HEK293 (cell line): ENCODE results near the gene HSD3B2.

Experiments
- CTCF ChIA-PET: fragments of 350-600 bp; formaldehyde crosslinking; extraction: SDS; loops from one replicate; lab custom pipeline; 2021; ENCODE audit warnings: antibody characterized with exemption; lab: Yijun Ruan, JAX
- POLR2A ChIA-PET: fragments of 300-600 bp; formaldehyde crosslinking; extraction: SDS; loops from one replicate; lab custom pipeline; 2020; ENCODE audit warnings: antibody characterized with exemption, inconsistent platforms; lab: Yijun Ruan, JAX
- H3K27ac ChIP-seq: fragments of 200-500 bp; sonication (Bioruptor generic); 2 replicates; pipeline ENCODE4 v1.5.1; 2014; ENCODE audit warnings: low read depth, low read length, control low read depth, inconsistent platforms; ENCODE audit errors: extremely low read depth
- H3K36me3 ChIP-seq, 2 experiments: fragments of 200-500 bp in 1 of 2; sonication (Bioruptor generic) in 1 of 2; 1 replicate in 1 of 2; 2 replicates in 1 of 2; pipeline ENCODE4 v1.5.1; 2014 to 2017; ENCODE audit warnings: inconsistent platforms in 2 of 2, low read length in 2 of 2; ENCODE audit not compliant: control insufficient read depth in 2 of 2, insufficient read depth in 1 of 2
- H3K4me1 ChIP-seq: fragments of 200-500 bp; sonication (Bioruptor generic); 2 replicates; pipeline ENCODE4 v1.5.1; 2014; ENCODE audit warnings: mild to moderate bottlenecking, low read length, inconsistent platforms; ENCODE audit not compliant: control insufficient read depth, insufficient read depth
- H3K4me3 ChIP-seq: 2 replicates; pipeline ENCODE4 v1.5.1; 2011; ENCODE audit warnings: low read depth, mild to moderate bottlenecking, control low read depth, low read length, moderate library complexity
- H3K9me3 ChIP-seq: fragments of 200-500 bp; sonication (Bioruptor generic); 2 replicates; pipeline ENCODE4 v1.5.1; 2014; ENCODE audit warnings: low read depth, low read length, inconsistent platforms; ENCODE audit not compliant: control insufficient read depth, insufficient read depth
- HOXD13 ChIP-seq: sonication (generic); formaldehyde crosslinking; IDR thresholded peaks from 2 replicates; pipeline ENCODE4 v1.8.0; 2022; ENCODE audit warnings: missing genetic modification reagents, borderline replicate concordance
- KLF1 ChIP-seq: fragments of 450-650 bp; formaldehyde crosslinking; IDR thresholded peaks from 2 replicates; pipeline ENCODE4 v1.5.1; 2016; ENCODE audit warnings: missing biosample characterization, missing genetic modification characterization
- KLF10 ChIP-seq: fragments of 450-650 bp; IDR thresholded peaks from 2 replicates; pipeline ENCODE4 v1.5.1; 2018; ENCODE audit warnings: missing biosample characterization, mild to moderate bottlenecking, missing genetic modification characterization
- OVOL3 ChIP-seq: fragments of 450-650 bp; formaldehyde crosslinking; IDR thresholded peaks from 2 replicates; pipeline ENCODE4 v1.5.1; 2016; ENCODE audit warnings: missing biosample characterization, missing genetic modification characterization
- PRDM4 ChIP-seq: fragments of 450-650 bp; formaldehyde crosslinking; IDR thresholded peaks from 2 replicates; pipeline ENCODE4 v1.5.1; 2017; ENCODE audit warnings: missing biosample characterization, missing genetic modification characterization
- RBAK ChIP-seq: fragments of 450-650 bp; formaldehyde crosslinking; IDR thresholded peaks from 2 replicates; pipeline ENCODE4 v1.5.1; 2016; ENCODE audit warnings: missing biosample characterization, missing genetic modification characterization
- YY2 ChIP-seq: fragments of 450-650 bp; formaldehyde crosslinking; IDR thresholded peaks from 2 replicates; pipeline ENCODE4 v1.5.1; 2016; ENCODE audit warnings: missing biosample characterization, missing genetic modification characterization
- ZBTB26 ChIP-seq: fragments of 450-650 bp; formaldehyde crosslinking; optimal IDR thresholded peaks from 2 replicates; pipeline ENCODE3; 2016; ENCODE audit warnings: missing biosample characterization, mild to moderate bottlenecking, missing genetic modification characterization
- ZFHX2 ChIP-seq: fragments of 450-650 bp; formaldehyde crosslinking; conservative IDR thresholded peaks from 2 replicates; pipeline ENCODE4 v1.5.1; 2016; ENCODE audit warnings: missing biosample characterization, missing genetic modification characterization
- ZNF155 ChIP-seq: fragments of 450-650 bp; formaldehyde crosslinking; IDR thresholded peaks from 2 replicates; pipeline ENCODE4 v1.5.1; 2016; ENCODE audit warnings: missing biosample characterization, missing genetic modification characterization
- ZNF157 ChIP-seq: fragments of 450-650 bp; formaldehyde crosslinking; IDR thresholded peaks from 2 replicates; pipeline ENCODE4 v1.5.1; 2016; ENCODE audit warnings: missing biosample characterization, missing genetic modification characterization
- ZNF19 ChIP-seq: fragments of 450-650 bp; formaldehyde crosslinking; IDR thresholded peaks from 2 replicates; pipeline ENCODE4; 2016; ENCODE audit warnings: missing biosample characterization, missing genetic modification characterization, low read depth
- ZNF239 ChIP-seq: fragments of 450-650 bp; formaldehyde crosslinking; IDR thresholded peaks from 2 replicates; pipeline ENCODE4 v1.5.1; 2016; ENCODE audit warnings: missing biosample characterization, missing genetic modification characterization
- ZNF248 ChIP-seq: fragments of 450-650 bp; formaldehyde crosslinking; IDR thresholded peaks from 2 replicates; pipeline ENCODE4 v1.5.1; 2017; ENCODE audit warnings: missing biosample characterization, missing genetic modification characterization
- ZNF324 ChIP-seq: fragments of 450-650 bp; formaldehyde crosslinking; IDR thresholded peaks from 2 replicates; pipeline ENCODE4 v1.5.1; 2016; ENCODE audit warnings: missing biosample characterization, missing genetic modification characterization
- ZNF391 ChIP-seq: fragments of 450-650 bp; formaldehyde crosslinking; IDR thresholded peaks from 2 replicates; pipeline ENCODE4 v1.5.1; 2016; ENCODE audit warnings: low read depth, missing biosample characterization, missing genetic modification characterization, borderline replicate concordance
- ZNF394 ChIP-seq: fragments of 450-650 bp; formaldehyde crosslinking; IDR thresholded peaks from 2 replicates; pipeline ENCODE4 v1.5.1; 2016; ENCODE audit warnings: missing biosample characterization, missing genetic modification characterization, mild to moderate bottlenecking, moderate library complexity, borderline replicate concordance
- ZNF398 ChIP-seq: fragments of 450-650 bp; formaldehyde crosslinking; IDR thresholded peaks from 2 replicates; pipeline ENCODE4 v1.5.1; 2017; ENCODE audit warnings: missing biosample characterization, missing genetic modification characterization
- ZNF416 ChIP-seq: fragments of 450-650 bp; formaldehyde crosslinking; IDR thresholded peaks from 2 replicates; pipeline ENCODE4 v1.5.1; 2016; ENCODE audit warnings: missing biosample characterization, missing genetic modification characterization
- ZNF488 ChIP-seq: fragments of 450-650 bp; formaldehyde crosslinking; IDR thresholded peaks from 2 replicates; pipeline ENCODE4 v1.5.1; 2016; ENCODE audit warnings: missing biosample characterization, missing genetic modification characterization
- ZNF530 ChIP-seq: fragments of 450-650 bp; formaldehyde crosslinking; IDR thresholded peaks from 2 replicates; pipeline ENCODE4 v1.5.1; 2016; ENCODE audit warnings: low read depth, missing biosample characterization, missing genetic modification characterization
- ZNF548 ChIP-seq: fragments of 450-650 bp; formaldehyde crosslinking; IDR thresholded peaks from 2 replicates; pipeline ENCODE4 v1.5.1; 2016; ENCODE audit warnings: missing biosample characterization, missing genetic modification characterization
- ZNF549 ChIP-seq: fragments of 450-650 bp; IDR thresholded peaks from 2 replicates; pipeline ENCODE4 v1.5.1; 2018; ENCODE audit warnings: missing biosample characterization, missing genetic modification characterization, mild to moderate bottlenecking, inconsistent platforms, moderate library complexity
- ZNF571 ChIP-seq: fragments of 450-650 bp; formaldehyde crosslinking; IDR thresholded peaks from 2 replicates; pipeline ENCODE4 v1.5.0; 2017; ENCODE audit warnings: missing biosample characterization, missing genetic modification characterization
- ZNF610 ChIP-seq: fragments of 450-650 bp; formaldehyde crosslinking; IDR thresholded peaks from 2 replicates; pipeline ENCODE4 v1.5.1; 2016; ENCODE audit warnings: missing biosample characterization, missing genetic modification characterization, borderline replicate concordance
- ZNF626 ChIP-seq: fragments of 450-650 bp; sonication (Bioruptor Pico); formaldehyde crosslinking; IDR thresholded peaks from 2 replicates; pipeline ENCODE4 v1.5.1; 2018; ENCODE audit warnings: missing biosample characterization, missing genetic modification characterization, inconsistent platforms
- ZNF776 ChIP-seq: fragments of 450-650 bp; formaldehyde crosslinking; IDR thresholded peaks from 2 replicates; pipeline ENCODE4 v1.5.0; 2017; ENCODE audit warnings: missing biosample characterization, missing genetic modification characterization, borderline replicate concordance
- ZSCAN4 ChIP-seq: fragments of 450-650 bp; formaldehyde crosslinking; IDR thresholded peaks from 2 replicates; pipeline ENCODE4 v1.5.1; 2017; ENCODE audit warnings: missing biosample characterization, missing genetic modification characterization

The HSD3B2 gene

GRCh38 chr1:119452091-119452490 lies 37.1 kb downstream of the HSD3B2 start:
- H3K4me3 ChIP-seq: no peak overlapping the region
- POLR2A ChIA-PET: no interaction called here
- CTCF ChIA-PET: interaction anchor here (0.5 to 1.4 kb wide), 7 partner anchors 11 to 223 kb away, joined by 3 to 8 read pairs (median 4); no protein-coding TSS in a partner anchor
- H3K27ac ChIP-seq: no peak overlapping the region
- TF ChIP-seq ZNF391 (no peak), ZNF248 (tag by site-specific recombination) (no peak), ZNF571 (tag by site-specific recombination) (no peak), ZNF239 (no peak), ZNF157 (no peak), ZNF776 (no peak), ZNF548 (tag by site-specific recombination) (no peak), KLF10 (tag by site-specific recombination) (no peak), ZNF155 (no peak), OVOL3 (tag by site-specific recombination) (no peak), RBAK (no peak), ZNF324 (tag by site-specific recombination) (no peak), ZSCAN4 (tag by site-specific recombination) (no peak), ZNF398 (tag by site-specific recombination) (no peak), ZNF394 (no peak), KLF1 (no peak), YY2 (tag by site-specific recombination) (no peak)
- TF ChIP-seq, all 188 proteins: peak for 0
- no peaks in the 10 kb centered on the region for H3K4me1 ChIP-seq
- H3K36me3 ChIP-seq: no peaks in the 10 kb centered on the region
- H3K9me3 ChIP-seq: no peaks in the 10 kb centered on the region

GRCh38 chr1:119453021-119453420 lies 38.1 kb downstream of the HSD3B2 start:
- CTCF ChIA-PET: interaction anchor here (0.6 to 0.8 kb wide), 2 partner anchors 222 to 237 kb away, joined by 3 read pairs; no protein-coding TSS in a partner anchor
- Histone ChIP-seq H3K9me3 (no peaks in the 10 kb centered on the region), H3K4me1 (no peaks in the 10 kb centered on the region), H3K36me3 (no peaks in the 10 kb centered on the region)
- POLR2A ChIA-PET: no interaction called here
- no peak for TF ChIP-seq ZNF416 (tag by site-specific recombination)
- TF ChIP-seq ZNF610: no peak
- no peak for TF ChIP-seq ZNF19 (tag by site-specific recombination)
- TF ChIP-seq, all 188 proteins: peak for 0
- Histone ChIP-seq H3K27ac (no peak overlapping the region), H3K4me3 (no peak overlapping the region)

GRCh38 chr1:119462964-119463363 lies 48.0 kb downstream of the HSD3B2 start:
- POLR2A ChIA-PET: no interaction called here
- no peak for TF ChIP-seq ZBTB26 (tag by site-specific recombination)
- TF ChIP-seq ZNF549 (tag by site-specific recombination): no peak
- no peak for TF ChIP-seq ZNF488
- TF ChIP-seq ZNF530 (tag by site-specific recombination): no peak
- no peak for TF ChIP-seq ZNF626 (tag by site-specific recombination)
- no peak for TF ChIP-seq OVOL3 (tag by site-specific recombination)
- TF ChIP-seq ZFHX2 (tag by site-specific recombination): no peak
- no peak for TF ChIP-seq PRDM4 (tag by site-specific recombination)
- TF ChIP-seq HOXD13 (CRISPR knock-in tag): no peak

More at GRCh38 chr1:119462964-119463363, 48.0 kb downstream of the HSD3B2 start:
- no peaks in the 10 kb centered on the region for H3K9me3 ChIP-seq
- no peak overlapping the region for H3K27ac ChIP-seq
- H3K36me3 ChIP-seq: no peaks in the 10 kb centered on the region
- CTCF ChIA-PET: interaction anchor here (0.5 to 1.2 kb wide), 2 partner anchors 11 to 120 kb away, joined by 3 read pairs; no protein-coding TSS in a partner anchor
- H3K4me3 ChIP-seq: no peak overlapping the region
- no peaks in the 10 kb centered on the region for H3K4me1 ChIP-seq
